Breast epithelium (tissue), 3 donors: ENCODE data around the gene FAM184B.

ENCODE experiments used
- CTCF ChIP-seq, 3 donors: fragments of 450-650 bp; IDR thresholded peaks; one replicate each; pipeline ENCODE4 v1.5.1; 2016 to 2017; ENCODE audit warnings: antibody characterized with exemption in 3 of 3, mild to moderate bottlenecking in 3 of 3, moderate library complexity in 3 of 3
- POLR2A ChIP-seq: fragments of 450-650 bp; IDR thresholded peaks from one replicate; pipeline ENCODE4 v1.6.1; 2016; ENCODE audit warnings: antibody characterized with exemption, mild to moderate bottlenecking, moderate library complexity
- POLR2AphosphoS5 ChIP-seq, 3 donors: sonication (generic); formaldehyde crosslinking; IDR thresholded peaks; one replicate each; pipeline ENCODE4 v1.6.1; 2017; ENCODE audit warnings: antibody characterized with exemption in 3 of 3

- TF ChIP-seq CTCF (IDR thresholded peaks at IDR 0.05): no peak
- no peak for TF ChIP-seq POLR2A
- no peak for TF ChIP-seq POLR2AphosphoS5 (IDR thresholded peaks at IDR 0.05)
Measured at GRCh38 chr4:17726911-17727310, 54.5 kb downstream of the FAM184B start.
